BE2C (cell line): ENCODE results near the gene LETM1.

Experiments
- DNase-seq: peaks from one replicate; pipeline ENCODE4 v3.0.0-alpha.2; 2020
- H3K27me3 ChIP-seq: fragments of 250-450 bp; sonication (Bioruptor Pico); 2 replicates; pipeline ENCODE4 v1.5.1; 2020; ENCODE audit warnings: mild to moderate bottlenecking
- H3K36me3 ChIP-seq: fragments of 250-450 bp; sonication (Bioruptor Pico); 2 replicates; pipeline ENCODE4 v1.5.1; 2020; ENCODE audit warnings: mild to moderate bottlenecking
- H3K4me1 ChIP-seq: fragments of 250-450 bp; sonication (Bioruptor Pico); 2 replicates; pipeline ENCODE4 v1.5.1; 2020
- H3K4me3 ChIP-seq: 2 replicates; pipeline ENCODE4 v1.5.1; 2011; ENCODE audit warnings: low read depth, low read length
- H3K9me3 ChIP-seq: fragments of 250-450 bp; sonication (Bioruptor Pico); 2 replicates; pipeline ENCODE4 v1.5.1; 2020
- CTCF ChIP-seq: IDR thresholded peaks from 2 replicates; pipeline ENCODE4 v1.5.1; 2012; ENCODE audit warnings: mild to moderate bottlenecking, low read depth, low read length

LETM1 gene

DNA sequence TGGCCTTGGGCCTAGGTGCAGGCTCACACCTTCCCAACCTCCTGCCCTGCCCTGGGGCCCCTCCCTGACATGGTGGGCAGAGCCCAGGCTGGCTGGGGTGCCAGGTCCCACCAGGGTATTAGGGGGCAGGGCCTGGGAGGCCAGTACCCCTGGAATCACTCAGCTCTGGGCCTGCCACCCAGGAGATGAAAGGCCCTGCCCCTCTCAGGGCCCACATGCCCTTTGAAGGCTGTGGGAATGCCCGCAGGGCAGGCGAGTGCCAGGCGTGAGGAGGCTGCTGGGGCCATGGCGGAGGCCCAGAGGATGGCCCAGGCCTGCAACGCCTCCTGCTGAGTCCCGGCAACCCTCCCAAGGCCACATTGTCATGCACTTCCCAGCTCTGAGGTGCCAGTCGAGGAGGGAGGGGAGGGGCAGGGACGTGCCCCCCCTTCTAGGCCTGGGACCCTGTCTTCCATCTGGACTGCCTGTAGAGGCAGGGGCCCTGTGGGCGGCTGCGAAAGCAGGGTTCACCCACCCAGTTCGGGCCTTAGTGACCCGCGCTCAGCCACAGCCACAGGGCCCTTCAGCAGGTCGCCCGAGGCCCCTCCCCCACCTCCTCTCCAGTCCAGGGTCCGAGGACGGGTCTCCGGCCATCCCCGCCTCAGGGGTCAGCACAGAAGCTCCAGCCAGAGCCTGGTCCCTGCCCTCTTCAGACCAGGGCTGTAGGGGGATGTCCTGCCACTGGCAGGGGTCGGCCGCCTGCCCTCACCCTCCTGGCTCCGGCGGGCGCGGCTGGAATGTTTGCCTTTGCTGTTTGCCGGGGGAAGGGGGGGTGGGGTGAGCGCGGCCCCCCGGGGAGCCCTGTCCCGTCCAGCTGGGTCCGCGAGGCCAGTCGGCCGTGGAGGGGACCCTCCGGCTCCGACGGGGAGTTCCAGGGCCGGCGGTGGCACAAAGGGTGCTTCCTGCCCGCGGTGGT lies 89.6 kb downstream of the LETM1 start:
- DNase-seq, result no peak
- Histone ChIP-seq H3K36me3 (no peaks in the 10 kb centered on the region), H3K9me3 (no peaks in the 10 kb centered on the region), H3K4me3 (no peak overlapping the region), H3K27me3 (no peaks in the 10 kb centered on the region), H3K4me1 (no peaks in the 10 kb centered on the region)
- no peak for TF ChIP-seq CTCF

- no peaks in the 10 kb centered on the region for H3K4me1 ChIP-seq
- TF ChIP-seq CTCF, result no peak
- H3K27me3 ChIP-seq, result no peaks in the 10 kb centered on the region
- H3K4me3 ChIP-seq, result no peak overlapping the region
- no peaks in the 10 kb centered on the region for H3K36me3 ChIP-seq
- H3K9me3 ChIP-seq, result no peaks in the 10 kb centered on the region
- DNase-seq, result no peak
Measured at GRCh38 chr4:1765409-1766072, 90.4 kb downstream of the LETM1 start.

- Histone ChIP-seq H3K4me3 (no peak overlapping the region), H3K36me3 (no peaks in the 10 kb centered on the region), H3K9me3 (no peaks in the 10 kb centered on the region), H3K27me3 (no peaks in the 10 kb centered on the region), H3K4me1 (no peaks in the 10 kb centered on the region)
- DNase-seq, result no peak
- no peak for TF ChIP-seq CTCF
Measured at GRCh38 chr4:1764670-1765069, 91.3 kb downstream of the LETM1 start.

DNA sequence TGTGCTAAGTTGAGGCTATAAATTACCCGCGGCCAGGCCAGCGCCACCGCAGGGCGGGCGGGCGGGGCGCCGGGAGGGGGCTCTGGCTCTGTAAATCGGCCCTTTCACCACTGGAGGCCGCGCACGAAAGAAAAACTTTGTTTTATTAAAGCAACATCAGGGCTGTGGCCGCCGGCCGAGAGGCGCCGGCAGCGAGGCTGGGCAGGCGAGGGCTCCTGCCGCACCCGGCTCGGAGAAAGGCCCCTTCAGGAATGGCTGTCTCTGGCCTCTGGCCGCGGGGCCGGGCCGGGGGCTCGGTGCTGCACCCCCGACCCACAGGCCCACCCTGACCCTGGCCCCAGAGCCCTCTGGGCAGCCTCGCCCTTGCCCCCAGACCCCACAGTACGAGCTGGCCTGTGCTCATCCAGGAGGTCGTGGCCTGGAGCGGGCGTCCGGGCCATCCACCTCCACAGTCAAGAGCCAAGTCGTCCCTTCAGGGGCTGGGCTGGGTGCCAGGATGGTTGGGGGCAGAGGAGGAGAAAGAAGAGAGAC lies 92.3 kb downstream of the LETM1 start:
- Histone ChIP-seq H3K4me1 (no peaks in the 10 kb centered on the region), H3K4me3 (no peak overlapping the region), H3K36me3 (no peaks in the 10 kb centered on the region), H3K9me3 (no peaks in the 10 kb centered on the region), H3K27me3 (no peaks in the 10 kb centered on the region)
- DNase-seq, result no peak
- TF ChIP-seq CTCF, result no peak

DNA sequence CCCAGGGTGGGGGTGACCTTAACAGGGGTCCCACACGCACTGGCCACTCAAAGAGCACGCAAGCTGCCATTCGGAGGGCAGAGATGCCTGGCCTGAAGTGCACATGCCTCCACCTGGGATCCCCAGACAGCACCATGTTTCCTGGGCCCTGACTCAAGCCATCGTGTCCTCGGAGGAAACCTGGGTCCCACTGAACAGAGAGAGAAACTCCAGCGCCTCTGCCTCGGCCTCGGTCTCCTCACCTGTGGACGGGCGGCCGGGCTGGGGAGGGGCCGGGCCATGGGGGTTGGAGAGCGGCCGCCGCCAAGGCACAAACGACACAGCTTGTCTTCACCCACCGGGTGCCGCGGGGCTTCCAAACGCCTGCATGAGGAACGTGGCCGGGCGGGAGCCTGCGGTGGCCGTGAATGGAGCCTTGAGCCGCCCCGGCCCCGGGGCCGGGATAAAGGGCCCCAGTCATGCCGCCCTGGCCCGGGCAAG lies 92.8 kb downstream of the LETM1 start:
- Histone ChIP-seq H3K4me1 (no peaks in the 10 kb centered on the region), H3K9me3 (no peaks in the 10 kb centered on the region), H3K4me3 (no peak overlapping the region), H3K36me3 (no peaks in the 10 kb centered on the region), H3K27me3 (no peaks in the 10 kb centered on the region)
- no peak for TF ChIP-seq CTCF
- no peak for DNase-seq
